ENCODE data around the gene RMND5B. TPM values are rescaled to one million over a fixed set of nuclear protein-coding genes. Genes with fewer than 3 reads are reported as not detected.

RMND5B gene
- total RNA-seq, 4 donors from 2014 or later, result 22.9 to 37.5 (median 27.7) TPM

DNA sequence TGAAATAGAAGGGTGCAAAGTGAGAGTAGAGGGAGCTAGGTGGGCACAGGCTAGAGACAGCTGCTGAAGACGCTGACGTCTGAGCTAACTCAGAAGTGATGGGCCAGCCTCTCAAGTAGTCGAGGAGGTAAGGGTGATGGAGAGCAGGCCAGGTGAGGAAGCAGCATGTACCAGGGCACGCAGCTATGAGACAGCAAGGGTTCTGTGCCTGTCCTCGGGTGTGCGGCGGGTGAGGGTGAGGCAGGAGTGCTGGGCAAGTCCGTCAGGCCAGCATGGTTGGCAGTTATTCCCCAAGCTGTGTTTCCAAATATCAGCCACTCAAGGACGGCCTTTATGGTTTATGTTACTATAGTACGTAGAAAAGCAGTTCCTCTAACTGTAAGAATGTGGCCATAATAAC lies 6.2 kb downstream of the RMND5B start:
- TF ChIP-seq, protein P1, sequence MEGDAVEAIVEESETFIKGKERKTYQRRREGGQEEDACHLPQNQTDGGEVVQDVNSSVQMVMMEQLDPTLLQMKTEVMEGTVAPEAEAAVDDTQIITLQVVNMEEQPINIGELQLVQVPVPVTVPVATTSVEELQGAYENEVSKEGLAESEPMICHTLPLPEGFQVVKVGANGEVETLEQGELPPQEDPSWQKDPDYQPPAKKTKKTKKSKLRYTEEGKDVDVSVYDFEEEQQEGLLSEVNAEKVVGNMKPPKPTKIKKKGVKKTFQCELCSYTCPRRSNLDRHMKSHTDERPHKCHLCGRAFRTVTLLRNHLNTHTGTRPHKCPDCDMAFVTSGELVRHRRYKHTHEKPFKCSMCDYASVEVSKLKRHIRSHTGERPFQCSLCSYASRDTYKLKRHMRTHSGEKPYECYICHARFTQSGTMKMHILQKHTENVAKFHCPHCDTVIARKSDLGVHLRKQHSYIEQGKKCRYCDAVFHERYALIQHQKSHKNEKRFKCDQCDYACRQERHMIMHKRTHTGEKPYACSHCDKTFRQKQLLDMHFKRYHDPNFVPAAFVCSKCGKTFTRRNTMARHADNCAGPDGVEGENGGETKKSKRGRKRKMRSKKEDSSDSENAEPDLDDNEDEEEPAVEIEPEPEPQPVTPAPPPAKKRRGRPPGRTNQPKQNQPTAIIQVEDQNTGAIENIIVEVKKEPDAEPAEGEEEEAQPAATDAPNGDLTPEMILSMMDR (IDR thresholded peaks at IDR 0.05), result no peak
- ATAC-seq (ENCODE audit: low FRiP score), result no peak
- DNase-seq (ENCODE audit: low spot score), result no peak

DNA sequence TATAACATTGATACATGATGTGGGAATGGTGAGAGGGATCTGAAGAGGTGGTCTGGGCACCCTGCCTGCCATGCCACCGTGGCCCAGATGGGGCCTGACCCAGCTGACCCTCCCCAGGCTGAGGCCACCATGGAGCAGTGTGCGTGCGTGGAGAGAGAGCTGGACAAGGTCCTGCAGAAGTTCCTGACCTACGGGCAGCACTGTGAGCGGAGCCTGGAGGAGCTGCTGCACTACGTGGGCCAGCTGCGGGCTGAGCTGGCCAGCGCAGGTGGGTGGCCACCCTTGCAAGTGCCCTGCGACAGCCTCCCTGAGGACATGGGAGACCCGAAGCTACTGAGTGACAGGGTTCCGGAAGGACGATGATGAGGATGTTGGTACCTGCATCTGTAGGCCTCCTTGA lies 7.2 kb downstream of the RMND5B start:
- TF ChIP-seq, protein P1 (IDR thresholded peaks at IDR 0.05), result no peak

DNA sequence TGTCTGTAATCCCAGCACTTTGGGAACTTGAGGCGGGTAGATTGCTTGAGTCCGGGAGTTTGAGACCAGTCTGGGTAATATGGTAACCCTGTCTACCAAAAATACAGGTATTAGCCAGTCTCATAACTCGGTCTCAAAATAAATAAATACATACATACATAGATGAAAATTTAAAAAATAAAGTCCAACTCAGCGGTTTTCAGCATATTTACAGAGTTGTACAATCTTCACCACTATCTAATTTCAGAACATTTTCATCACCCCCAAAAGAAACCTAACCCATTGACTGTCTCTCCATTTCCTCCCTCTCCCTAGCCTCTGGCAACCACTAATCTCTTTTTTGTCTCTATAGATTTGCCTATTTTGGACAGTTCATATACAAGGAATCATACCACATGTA lies 10.7 kb downstream of the RMND5B start:
- TF ChIP-seq, protein P1 (IDR thresholded peaks at IDR 0.05), result no peak

More for the DNA sequence above, 7.2 kb downstream of the RMND5B start:
- DNase-seq (ENCODE audit: low spot score) (no peak), ATAC-seq (ENCODE audit: low FRiP score) (no peak)

DNA sequence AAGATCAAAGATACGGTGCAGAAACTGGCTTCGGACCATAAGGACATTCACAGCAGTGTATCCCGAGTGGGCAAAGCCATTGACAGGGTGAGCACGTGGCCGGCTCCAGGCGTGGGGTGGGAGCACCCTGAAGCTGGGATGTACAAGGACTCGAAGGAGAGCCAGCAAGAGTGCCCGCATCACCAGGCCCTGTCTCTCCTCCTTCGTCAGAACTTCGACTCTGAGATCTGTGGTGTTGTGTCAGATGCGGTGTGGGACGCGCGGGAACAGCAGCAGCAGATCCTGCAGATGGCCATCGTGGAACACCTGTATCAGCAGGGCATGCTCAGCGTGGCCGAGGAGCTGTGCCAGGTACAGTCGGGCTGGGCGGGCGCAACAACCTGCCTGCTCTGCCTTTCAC lies 11.8 kb downstream of the RMND5B start:
- TF ChIP-seq, protein P1 (IDR thresholded peaks at IDR 0.05), result no peak

More for the DNA sequence above, 10.7 kb downstream of the RMND5B start:
- ATAC-seq (ENCODE audit: low FRiP score), result no peak
- DNase-seq (ENCODE audit: low spot score), result no peak

DNA sequence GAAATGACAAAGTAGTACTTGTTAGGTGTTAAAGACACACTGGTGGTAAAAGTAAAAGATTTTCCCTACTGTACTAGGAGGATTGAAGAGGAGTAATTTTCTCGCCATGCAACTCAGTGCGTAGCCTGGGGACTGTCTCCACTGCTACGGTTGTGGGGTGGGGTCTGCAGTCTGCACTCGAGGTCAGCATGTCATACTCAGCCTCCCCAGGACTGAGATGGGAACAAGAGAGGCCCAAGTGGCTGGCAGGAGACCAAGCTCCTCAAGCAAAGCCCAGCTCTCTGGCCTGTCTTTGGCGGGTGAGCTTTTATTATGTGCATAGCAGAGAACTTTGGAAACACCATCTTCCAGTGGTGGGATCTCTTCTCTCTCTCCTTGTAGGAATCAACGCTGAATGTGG lies 12.4 kb downstream of the RMND5B start:
- TF ChIP-seq, protein P1 (IDR thresholded peaks at IDR 0.05), result no peak
- no peak for ATAC-seq (ENCODE audit: low FRiP score)

More for the DNA sequence above, 11.8 kb downstream of the RMND5B start:
- no peak for ATAC-seq (ENCODE audit: low FRiP score)
- DNase-seq (ENCODE audit: low spot score), result no peak

DNA sequence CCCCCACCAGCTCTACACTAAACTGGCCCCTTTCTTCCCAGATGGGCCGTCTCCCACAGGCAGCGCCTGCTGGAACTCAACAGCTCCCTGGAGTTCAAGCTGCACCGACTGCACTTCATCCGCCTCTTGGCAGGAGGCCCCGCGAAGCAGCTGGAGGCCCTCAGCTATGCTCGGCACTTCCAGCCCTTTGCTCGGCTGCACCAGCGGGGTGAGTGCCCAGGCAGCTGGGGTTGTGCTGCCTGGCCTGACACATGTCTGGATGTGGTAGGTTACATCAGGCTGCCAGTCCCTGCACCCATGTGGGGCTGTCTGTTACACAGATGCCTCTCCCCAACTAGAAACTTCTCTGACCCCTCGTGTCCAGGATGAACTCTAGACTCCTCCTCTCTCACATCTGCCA lies 13.1 kb downstream of the RMND5B start:
- ATAC-seq (ENCODE audit: low FRiP score) (no peak), DNase-seq (ENCODE audit: low spot score) (no peak)
- TF ChIP-seq, protein P1 (IDR thresholded peaks at IDR 0.05), result no peak

More for the DNA sequence above, 12.4 kb downstream of the RMND5B start:
- DNase-seq (ENCODE audit: low spot score), result no peak

DNA sequence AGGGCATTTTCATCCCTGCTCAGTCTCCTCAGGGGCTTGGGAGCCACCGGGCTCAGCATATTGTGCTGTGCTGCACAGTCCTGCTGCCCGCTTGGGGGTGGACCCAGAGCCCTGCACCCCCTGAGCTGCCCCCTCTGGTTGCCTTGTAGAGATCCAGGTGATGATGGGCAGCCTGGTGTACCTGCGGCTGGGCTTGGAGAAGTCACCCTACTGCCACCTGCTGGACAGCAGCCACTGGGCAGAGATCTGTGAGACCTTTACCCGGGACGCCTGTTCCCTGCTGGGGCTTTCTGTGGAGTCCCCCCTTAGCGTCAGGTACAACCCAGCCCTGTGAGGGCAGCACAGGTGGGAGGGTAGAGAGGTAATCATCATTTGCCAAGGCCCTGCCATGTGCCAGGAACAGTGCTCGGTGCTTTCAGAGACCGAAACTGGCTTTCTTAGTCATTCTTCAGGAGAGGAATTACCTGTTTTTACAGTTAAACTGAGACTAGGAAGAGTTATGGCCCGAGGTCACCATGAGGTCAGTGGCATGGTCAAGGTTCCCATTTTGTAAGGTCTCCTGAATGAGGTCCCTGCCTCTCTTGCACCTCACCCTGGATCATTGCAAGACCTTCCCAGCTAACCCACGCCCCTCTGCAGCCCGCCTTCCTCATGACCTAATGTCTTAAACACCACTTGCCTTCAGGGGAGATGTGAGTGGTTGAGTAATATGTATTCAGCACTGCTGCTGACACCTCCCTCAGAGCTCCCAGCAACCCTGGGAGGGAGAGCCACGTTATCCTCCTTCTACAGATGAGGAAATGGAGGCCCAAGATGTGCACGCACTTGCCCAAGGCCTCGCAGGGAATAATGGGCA lies 15.4 kb downstream of the RMND5B start:
- DNase-seq (ENCODE audit: low spot score) (no peak), ATAC-seq (ENCODE audit: low FRiP score) (peak; percentile 55)
- TF ChIP-seq, protein P1 (IDR thresholded peaks at IDR 0.05), result no peak

Measured in omental fat pad (tissue), 4 donors.